GM10266 (cell line): ENCODE data around the gene SLC27A5.

ENCODE experiments used
- DNase-seq: peaks from one replicate; pipeline ENCODE4 v3.0.0; 2012; ENCODE audit errors: extremely low spot score
- TF ChIP-seq, protein P1 (sequence below): IDR thresholded peaks from 2 replicates; pipeline ENCODE4 v1.5.1; 2012; ENCODE audit warnings: mild to moderate bottlenecking, low read depth; ENCODE audit not compliant: control insufficient read depth, insufficient read depth; ENCODE audit errors: missing control alignments

SLC27A5 gene

DNA sequence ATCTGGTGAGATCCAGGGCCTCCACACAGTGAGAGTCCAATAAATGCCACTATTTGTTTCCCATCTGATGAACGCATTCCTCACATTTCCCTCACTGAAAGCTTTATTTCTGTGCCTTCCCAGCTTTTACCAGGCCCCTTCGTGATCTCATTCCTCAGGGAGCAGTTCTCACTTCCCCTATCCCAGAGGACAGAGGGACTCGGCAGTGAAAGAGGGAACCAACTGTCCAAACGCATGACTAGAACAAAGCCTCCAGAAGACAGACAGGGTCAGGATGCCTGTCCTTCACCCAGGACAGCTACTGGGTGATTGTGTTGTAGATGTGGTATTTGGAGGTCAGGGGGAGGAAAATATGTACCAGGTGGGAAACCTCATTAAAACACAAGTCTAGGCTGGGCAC lies 9.9 kb upstream of the SLC27A5 start:
- TF ChIP-seq, protein P1, sequence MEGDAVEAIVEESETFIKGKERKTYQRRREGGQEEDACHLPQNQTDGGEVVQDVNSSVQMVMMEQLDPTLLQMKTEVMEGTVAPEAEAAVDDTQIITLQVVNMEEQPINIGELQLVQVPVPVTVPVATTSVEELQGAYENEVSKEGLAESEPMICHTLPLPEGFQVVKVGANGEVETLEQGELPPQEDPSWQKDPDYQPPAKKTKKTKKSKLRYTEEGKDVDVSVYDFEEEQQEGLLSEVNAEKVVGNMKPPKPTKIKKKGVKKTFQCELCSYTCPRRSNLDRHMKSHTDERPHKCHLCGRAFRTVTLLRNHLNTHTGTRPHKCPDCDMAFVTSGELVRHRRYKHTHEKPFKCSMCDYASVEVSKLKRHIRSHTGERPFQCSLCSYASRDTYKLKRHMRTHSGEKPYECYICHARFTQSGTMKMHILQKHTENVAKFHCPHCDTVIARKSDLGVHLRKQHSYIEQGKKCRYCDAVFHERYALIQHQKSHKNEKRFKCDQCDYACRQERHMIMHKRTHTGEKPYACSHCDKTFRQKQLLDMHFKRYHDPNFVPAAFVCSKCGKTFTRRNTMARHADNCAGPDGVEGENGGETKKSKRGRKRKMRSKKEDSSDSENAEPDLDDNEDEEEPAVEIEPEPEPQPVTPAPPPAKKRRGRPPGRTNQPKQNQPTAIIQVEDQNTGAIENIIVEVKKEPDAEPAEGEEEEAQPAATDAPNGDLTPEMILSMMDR, result no peak
- no peak for DNase-seq

DNA sequence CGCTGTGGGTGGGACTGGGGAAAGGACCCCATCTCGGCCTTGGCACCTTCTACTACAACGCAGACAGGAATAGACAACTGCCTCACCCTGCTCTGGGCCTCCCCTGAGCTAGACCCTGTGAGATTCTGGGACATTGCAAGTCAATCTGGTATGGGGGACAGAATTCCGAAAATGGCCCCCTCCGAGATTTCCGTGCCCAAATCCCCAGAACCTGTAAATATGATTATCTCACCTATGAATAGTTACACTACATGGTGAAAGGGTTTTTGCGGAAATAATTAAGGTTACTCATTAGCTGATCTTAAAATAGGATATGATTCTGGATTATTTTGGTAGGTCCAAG lies 8.4 kb upstream of the SLC27A5 start:
- TF ChIP-seq, protein P1, result no peak
- DNase-seq, result no peak

DNA sequence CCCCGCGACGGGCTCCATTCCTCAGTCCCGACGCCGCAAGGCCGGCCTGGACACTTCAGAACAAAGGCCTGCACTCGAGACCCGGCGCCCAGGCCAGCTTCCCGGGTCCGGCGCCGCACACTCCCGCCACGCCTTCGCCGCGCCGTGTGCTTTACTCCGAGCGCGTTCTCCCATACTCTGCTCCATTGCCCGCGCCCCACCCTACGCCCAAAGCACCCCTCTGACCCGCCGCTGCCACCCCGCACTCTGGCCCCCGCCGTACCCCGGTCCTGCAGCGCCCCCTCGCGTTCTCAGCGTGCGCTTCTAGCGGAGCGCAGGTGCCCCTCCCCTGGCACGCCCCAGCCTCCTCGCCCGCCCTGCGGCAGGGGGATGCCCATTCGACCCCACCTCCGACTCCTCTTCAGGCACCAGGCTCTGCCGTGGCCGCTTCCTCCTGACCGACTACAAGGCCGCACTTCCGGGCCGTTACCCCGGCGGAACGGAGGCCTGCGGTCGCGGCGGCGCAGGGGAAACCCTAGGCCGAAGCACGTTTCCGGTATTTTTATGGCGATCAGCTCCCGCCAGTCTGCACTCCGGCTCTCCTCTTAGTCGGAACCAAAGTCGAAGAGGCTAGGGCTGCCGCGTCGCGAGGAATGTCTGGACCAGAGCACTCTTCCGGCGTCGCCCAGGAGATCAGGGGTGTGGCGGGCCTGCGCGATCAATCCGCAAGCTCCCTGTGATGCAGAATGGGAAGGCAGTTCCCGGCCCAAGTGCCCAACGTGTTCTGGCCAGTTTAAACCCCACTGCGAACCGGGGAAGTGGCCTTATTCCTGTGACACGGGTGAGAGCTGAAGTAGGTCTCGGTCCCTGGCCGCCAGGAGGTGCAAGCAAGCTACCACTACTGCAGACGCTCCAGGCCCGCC lies 7.8 kb upstream of the SLC27A5 start, which contains the start of gene ZBTB45:
TSS of gene ZBTB45 (minus strand) at position 456 of the 902 bp plus-strand sequence. CDS start 2,137 bp downstream, outside the sequence.
- TF ChIP-seq, protein P1, result peak; percentile 93
- peak; percentile 89 for DNase-seq

DNA sequence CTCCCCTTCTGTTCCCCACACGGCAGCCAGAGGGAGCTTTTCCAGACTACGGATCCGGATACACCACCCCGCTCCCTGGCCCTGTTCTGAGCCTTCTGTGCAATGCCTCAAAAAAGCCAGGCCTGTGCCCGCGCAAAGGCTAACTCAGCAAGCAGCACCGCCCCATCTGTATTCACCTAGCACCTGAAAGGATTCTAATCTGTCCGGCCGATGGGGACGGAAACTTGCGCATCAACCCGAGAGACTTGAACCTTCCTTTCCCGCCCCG lies 7.2 kb upstream of the SLC27A5 start:
- TF ChIP-seq, protein P1, result peak; percentile 64
- DNase-seq, result peak; percentile 70

DNA sequence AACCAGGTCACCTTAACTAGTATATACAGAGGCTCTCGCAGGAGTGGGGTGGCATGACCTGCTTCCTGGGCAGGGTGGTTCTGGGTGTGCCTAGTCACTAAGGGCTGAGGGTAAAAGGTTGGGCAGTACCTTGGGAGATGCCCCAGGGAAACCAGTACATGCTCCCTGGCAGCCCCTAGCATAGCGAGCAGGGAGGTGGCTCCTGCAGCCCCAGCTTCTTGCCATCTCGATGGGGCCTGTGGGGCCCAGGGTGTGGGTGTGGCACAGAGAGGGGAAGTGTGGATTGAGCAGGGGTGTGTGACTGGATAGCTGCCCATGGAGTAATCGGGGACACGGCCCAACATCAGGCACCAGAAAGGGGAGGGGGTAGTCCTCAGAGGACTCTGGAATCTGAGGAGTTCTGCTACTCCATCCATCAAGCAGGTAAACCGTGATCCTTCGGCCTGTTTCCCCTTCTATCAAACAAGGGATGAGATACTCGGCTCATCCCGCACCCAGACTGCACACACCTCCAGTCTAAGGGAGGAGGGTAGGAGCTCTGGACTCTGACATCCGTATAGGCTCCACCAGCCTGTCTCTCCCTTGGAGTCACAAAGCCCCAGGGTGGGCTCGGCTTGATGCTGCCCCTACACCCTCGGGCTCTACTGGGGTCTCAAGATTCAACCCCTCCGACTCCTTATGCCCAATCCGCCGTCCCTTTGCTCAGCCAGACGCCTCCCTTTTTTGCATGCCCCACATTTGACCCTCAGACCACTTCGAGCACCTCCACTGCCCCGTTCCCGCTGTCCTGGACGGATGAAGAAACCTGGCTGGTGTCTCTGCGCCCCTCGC lies 6.7 kb upstream of the SLC27A5 start:
- DNase-seq, result no peak
- TF ChIP-seq, protein P1, result no peak

DNA sequence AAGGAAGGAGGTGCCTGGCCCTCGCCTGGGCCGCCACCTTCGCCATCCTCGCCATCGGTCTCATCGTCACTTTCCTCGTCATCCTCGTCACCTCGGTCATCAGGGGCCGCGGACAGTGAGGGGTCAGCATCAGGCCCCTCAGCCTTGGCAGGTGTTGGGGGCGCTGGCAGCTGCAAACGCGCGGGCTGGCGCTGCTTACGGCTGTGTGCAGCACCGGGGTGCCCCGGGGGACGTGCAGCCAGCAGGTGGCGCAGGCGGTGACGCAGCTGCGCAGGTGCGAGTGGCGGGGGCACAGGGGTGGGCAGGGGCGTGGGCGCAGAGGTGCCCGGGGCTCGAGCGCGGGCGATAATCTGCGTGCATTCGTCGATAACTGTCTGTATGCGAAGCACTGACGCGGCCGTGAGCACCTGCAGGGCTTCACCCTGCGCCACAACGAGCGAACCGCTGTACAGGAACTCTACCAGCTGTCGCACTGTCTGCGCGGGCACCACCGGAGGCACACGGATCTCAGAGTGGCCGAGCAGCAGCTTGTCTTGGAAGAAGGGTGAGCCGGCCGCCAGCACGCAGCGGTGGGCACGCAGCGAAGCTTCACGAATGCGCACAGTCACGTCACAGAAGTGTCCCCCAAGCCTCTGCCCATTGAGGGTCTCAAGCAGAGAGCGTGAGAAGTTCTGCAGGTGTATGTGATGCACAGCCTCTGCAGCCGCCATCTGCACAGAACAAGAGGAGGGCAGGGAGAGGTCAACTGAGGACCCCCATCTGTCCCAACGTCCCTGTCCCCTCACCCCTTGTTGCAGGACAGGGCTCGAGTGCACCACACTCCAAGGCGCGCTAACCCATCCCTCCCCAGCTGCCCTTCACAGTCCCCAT lies 5.4 kb upstream of the SLC27A5 start:
- DNase-seq, result no peak

More for the DNA sequence above, 5.4 kb upstream of the SLC27A5 start:
- TF ChIP-seq, protein P1, result no peak
